ENCODE measurements around the gene SF3A1.
"Not testable (repeated sequence)": the region's sequence is repeated elsewhere in the genome, so short reads cannot be mapped to it uniquely, and the experiment has no call there.

SF3A1 gene

GRCh38 chr22:30338802-30339201 lies 17.9 kb downstream of the SF3A1 start:
- TF ChIP-seq EZH2phosphoT487 (IDR thresholded peaks at IDR 0.05; ENCODE audit: low read depth) (no peak), CTCF (IDR thresholded peaks at IDR 0.05; ENCODE audit: low read depth, low read length) (no peak)
- Histone ChIP-seq H2AFZ (ENCODE audit: low read depth, low read length) (no peak overlapping the region), H3K4me3 (ENCODE audit: low read length) (no peak overlapping the region), H3K36me3 (replicated peaks; ENCODE audit: low read depth, low read length) (peaks cover 95% of the 10 kb centered on the region), H3K9ac (ENCODE audit: low read length) (no peak overlapping the region), H3K9me3 (ENCODE audit: insufficient read depth, low read length) (no peaks in the 10 kb centered on the region), H3K27me3 (ENCODE audit: low read depth, low read length) (no peaks in the 10 kb centered on the region), H4K20me1 (ENCODE audit: insufficient read depth, low read length) (0 out of 2 replicates have a peak, but pooled peaks cover 4% of the 10 kb centered on the region), H3K4me1 (ENCODE audit: low read length) (no peaks in the 10 kb centered on the region), H3K27ac (ENCODE audit: low read length) (no peak overlapping the region), H3K79me2 (ENCODE audit: low read length) (no peaks in the 10 kb centered on the region), H3K4me2 (ENCODE audit: low read length) (no peak overlapping the region)

- not testable (repeated sequence) for H3K27me3 ChIP-seq (ENCODE audit: low read depth, low read length); H3K4me2 ChIP-seq (ENCODE audit: low read length); H3K27ac ChIP-seq (ENCODE audit: low read length); H3K4me1 ChIP-seq (ENCODE audit: low read length); H2AFZ ChIP-seq (ENCODE audit: low read depth, low read length); H4K20me1 ChIP-seq (ENCODE audit: insufficient read depth, low read length); H3K9me3 ChIP-seq (ENCODE audit: insufficient read depth, low read length); H3K79me2 ChIP-seq (ENCODE audit: low read length); H3K9ac ChIP-seq (ENCODE audit: low read length); H3K4me3 ChIP-seq (ENCODE audit: low read length)
- H3K36me3 ChIP-seq (replicated peaks; ENCODE audit: low read depth, low read length), result peaks cover 95% of the 10 kb centered on the region
These were observed 18.4 kb downstream of the SF3A1 start for GRCh38 chr22:30338341-30338740.

- Histone ChIP-seq H3K4me3 (ENCODE audit: low read length) (no peak overlapping the region), H4K20me1 (ENCODE audit: insufficient read depth, low read length) (0 out of 2 replicates have a peak, but pooled peaks cover 4% of the 10 kb centered on the region), H3K9me3 (ENCODE audit: insufficient read depth, low read length) (no peaks in the 10 kb centered on the region), H2AFZ (ENCODE audit: low read depth, low read length) (no peak overlapping the region), H3K9ac (ENCODE audit: low read length) (no peak overlapping the region), H3K36me3 (replicated peaks; ENCODE audit: low read depth, low read length) (peaks cover 94% of the 10 kb centered on the region), H3K27me3 (ENCODE audit: low read depth, low read length) (no peaks in the 10 kb centered on the region), H3K4me1 (ENCODE audit: low read length) (no peaks in the 10 kb centered on the region), H3K27ac (ENCODE audit: low read length) (no peak overlapping the region), H3K79me2 (ENCODE audit: low read length) (no peaks in the 10 kb centered on the region), H3K4me2 (ENCODE audit: low read length) (no peak overlapping the region)
- TF ChIP-seq CTCF (IDR thresholded peaks at IDR 0.05; ENCODE audit: low read depth, low read length), result no peak
These were observed 19.3 kb downstream of the SF3A1 start for GRCh38 chr22:30337461-30337778.

GRCh38 chr22:30336752-30337460 lies 19.8 kb downstream of the SF3A1 start:
- Histone ChIP-seq H4K20me1 (ENCODE audit: insufficient read depth, low read length) (0 out of 2 replicates have a peak, but pooled peaks cover 4% of the 10 kb centered on the region), H2AFZ (ENCODE audit: low read depth, low read length) (no peak overlapping the region), H3K4me3 (ENCODE audit: low read length) (no peak overlapping the region), H3K79me2 (ENCODE audit: low read length) (no peaks in the 10 kb centered on the region), H3K36me3 (replicated peaks; ENCODE audit: low read depth, low read length) (peaks cover 92% of the 10 kb centered on the region), H3K4me1 (ENCODE audit: low read length) (no peaks in the 10 kb centered on the region), H3K4me2 (ENCODE audit: low read length) (no peak overlapping the region), H3K9me3 (ENCODE audit: insufficient read depth, low read length) (no peaks in the 10 kb centered on the region), H3K9ac (ENCODE audit: low read length) (no peak overlapping the region), H3K27me3 (ENCODE audit: low read depth, low read length) (no peaks in the 10 kb centered on the region), H3K27ac (ENCODE audit: low read length) (no peak overlapping the region)
- TF ChIP-seq CTCF (IDR thresholded peaks at IDR 0.05; ENCODE audit: low read depth, low read length) (no peak), EZH2phosphoT487 (IDR thresholded peaks at IDR 0.05; ENCODE audit: low read depth) (no peak)

Measured in OCI-LY3 (cell line).